OCI-M2 (cell line): ENCODE results near the gene MYO3B.
"Not testable (repeated sequence)": the region's sequence is repeated elsewhere in the genome, so short reads cannot be mapped to it uniquely, and the experiment has no call there.

Source experiments
- DNase-seq: peaks from one replicate; lab custom pipeline; 2025; ENCODE audit not compliant: unreplicated experiment; lab: John Stamatoyannopoulos, UW

Gene MYO3B

DNA sequence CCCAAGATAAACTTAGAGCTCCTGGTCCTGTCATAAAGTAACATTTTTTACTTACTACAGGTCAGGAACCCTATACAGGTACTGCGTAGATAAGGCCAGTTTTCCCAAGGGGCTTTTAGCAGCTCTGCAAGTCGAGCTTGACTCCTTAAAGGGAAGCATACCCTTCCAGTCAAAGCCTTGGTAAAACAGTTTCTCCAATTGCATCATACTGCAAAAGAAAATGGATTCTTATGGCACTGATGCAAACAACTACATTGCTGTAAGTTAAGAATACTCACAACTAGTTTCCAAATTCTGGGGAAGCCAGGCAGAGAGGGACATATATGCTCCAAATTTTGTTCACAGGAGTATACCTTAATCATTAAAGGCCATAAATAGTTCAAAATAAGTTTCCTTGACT, 31.0 kb downstream of the MYO3B start:
- no peak for DNase-seq

DNA sequence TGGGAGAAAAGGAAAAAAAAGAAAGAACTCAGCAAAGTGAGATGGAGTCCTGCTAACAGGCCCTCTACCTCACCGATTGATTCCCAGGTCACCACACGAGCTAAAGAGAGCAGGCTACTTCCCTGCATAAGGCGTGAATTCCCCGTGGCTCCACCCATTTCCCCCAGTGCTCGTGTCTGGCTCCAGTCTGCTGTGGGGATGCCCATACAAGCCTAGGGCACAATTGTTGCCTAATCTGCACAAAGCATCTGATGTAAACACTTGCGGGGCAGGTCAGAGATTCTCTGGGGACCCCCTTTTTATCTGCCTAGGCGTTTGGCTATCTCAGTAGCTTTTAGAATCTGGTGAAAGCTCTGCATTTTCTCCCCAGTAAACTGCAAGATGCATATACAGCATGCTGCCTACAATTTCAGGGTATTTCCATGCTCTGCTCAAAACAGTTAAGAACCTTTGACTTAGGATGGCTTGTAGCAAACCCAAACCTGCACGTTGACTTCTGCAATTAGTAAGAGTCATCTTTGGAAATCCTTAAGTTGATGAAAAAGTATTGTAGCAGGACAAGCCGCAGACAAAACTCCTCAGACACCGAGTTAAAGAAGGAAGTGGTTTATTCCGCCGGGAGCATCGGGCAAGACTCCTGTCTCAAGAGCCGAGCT, 34.8 kb downstream of the MYO3B start:
- DNase-seq, result no peak

- DNase-seq, result not testable (repeated sequence)
These were observed 35.3 kb downstream of the MYO3B start for GRCh38 chr2:170213281-170213625.

DNA sequence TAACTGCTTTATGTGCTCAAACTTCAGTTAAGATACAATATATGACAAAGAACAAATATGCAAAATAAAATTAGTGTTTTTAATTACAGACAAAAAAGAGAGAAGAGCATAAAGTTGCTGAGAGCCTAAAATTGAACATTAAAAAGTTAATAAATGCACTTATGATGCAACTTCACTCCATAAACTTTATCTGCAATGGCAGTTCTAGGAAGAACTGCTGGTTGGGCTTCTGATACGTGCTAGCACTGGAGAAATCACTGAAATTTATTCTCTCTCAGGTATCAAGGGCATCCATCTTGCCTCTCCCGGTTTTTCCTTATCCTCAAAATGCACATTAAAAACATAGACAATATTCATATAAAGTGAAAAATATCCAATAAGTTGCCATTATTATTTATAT, 35.7 kb downstream of the MYO3B start:
- no peak for DNase-seq

GRCh38 chr2:170214309-170214948, 36.5 kb downstream of the MYO3B start:
- no peak for DNase-seq

- no peak for DNase-seq
These were observed 37.1 kb downstream of the MYO3B start for GRCh38 chr2:170215021-170215420.

DNA sequence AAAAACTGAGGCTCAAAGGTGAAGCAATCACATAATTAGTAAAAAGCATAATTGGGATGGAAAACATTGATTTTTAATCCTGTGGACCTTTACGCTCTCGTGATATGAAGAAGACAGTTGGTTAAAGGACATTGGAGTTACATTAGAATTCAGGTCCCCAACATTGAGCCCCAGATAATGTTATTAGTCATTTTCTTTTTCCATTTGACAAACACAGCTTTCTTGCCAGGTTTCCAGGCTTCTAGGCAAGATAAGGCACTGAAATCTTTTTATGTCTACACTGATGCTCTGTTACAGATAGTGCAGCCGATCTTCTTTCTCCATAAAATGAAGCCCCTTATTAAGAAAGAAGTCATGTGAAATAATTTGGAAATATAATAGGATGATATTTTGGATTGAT, 38.5 kb downstream of the MYO3B start:
- no peak for DNase-seq

DNA sequence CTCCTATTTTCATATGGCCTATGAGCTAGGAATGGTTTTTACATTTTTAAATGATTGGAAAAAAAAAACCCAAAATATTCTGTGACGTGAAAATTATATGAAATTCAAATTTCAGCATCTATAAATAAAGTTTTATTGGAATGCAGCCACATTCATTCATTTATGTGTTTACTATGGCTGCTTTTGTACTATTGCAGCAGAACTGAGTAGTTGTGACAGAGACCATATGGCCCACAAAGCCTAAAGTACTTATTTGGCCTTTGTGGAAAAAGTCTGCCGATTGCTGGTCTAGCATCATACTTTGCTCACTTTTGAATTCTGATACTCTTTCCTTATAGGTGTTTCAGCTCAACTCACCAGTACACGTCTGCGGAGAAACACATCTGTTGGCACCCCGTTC, 39.0 kb downstream of the MYO3B start:
- DNase-seq, result no peak

DNA sequence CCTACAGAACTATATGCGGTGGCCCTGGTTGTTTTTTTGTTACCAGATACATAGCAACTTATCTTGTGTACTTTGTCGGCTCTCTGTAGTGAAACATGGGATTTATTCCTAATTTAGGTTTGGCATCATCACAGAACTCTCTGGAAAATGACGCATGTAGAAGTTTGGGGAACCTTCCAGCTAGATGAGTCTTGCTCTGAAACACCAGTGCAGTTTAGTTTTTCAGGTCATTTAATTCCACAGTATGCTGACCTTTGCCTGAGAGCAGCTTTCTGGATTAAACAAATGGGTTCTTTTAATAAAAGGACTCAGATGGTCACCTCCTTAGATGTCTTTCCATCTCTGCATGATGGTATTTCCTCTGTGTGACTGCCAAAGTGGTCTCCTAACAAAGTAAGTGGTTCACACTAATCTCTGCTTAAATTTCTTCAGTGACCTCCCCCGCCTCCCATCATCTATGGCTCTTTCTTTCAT, 39.9 kb downstream of the MYO3B start:
- no peak for DNase-seq

- DNase-seq, result no peak
These were observed 40.5 kb downstream of the MYO3B start for GRCh38 chr2:170218456-170218855.

- DNase-seq, result no peak
These were observed 41.0 kb downstream of the MYO3B start for GRCh38 chr2:170218931-170219330.

- no peak for DNase-seq
These were observed 43.7 kb downstream of the MYO3B start for GRCh38 chr2:170221317-170222288.

DNA sequence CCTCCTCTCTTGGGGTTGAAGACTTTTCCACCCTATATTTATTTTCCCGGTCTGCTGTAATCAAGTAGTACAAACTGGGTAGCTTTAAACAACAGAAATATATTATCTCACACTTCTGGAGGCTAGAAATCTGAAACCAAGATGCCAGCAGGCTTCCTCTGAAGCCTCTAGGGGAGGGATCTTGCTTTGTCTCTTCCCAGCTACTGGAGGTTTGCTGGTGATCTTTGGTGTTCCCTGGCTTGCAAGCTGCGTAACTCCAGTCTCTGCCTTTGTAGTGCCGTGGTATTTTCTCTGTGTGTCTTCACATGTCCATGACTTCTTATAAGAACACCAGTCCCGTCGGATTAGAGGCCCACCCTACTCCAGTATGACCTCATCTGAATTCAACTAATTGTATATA, 44.4 kb downstream of the MYO3B start:
- DNase-seq, result no peak

GRCh38 chr2:170222842-170223241, 44.9 kb downstream of the MYO3B start:
- DNase-seq, result no peak

DNA sequence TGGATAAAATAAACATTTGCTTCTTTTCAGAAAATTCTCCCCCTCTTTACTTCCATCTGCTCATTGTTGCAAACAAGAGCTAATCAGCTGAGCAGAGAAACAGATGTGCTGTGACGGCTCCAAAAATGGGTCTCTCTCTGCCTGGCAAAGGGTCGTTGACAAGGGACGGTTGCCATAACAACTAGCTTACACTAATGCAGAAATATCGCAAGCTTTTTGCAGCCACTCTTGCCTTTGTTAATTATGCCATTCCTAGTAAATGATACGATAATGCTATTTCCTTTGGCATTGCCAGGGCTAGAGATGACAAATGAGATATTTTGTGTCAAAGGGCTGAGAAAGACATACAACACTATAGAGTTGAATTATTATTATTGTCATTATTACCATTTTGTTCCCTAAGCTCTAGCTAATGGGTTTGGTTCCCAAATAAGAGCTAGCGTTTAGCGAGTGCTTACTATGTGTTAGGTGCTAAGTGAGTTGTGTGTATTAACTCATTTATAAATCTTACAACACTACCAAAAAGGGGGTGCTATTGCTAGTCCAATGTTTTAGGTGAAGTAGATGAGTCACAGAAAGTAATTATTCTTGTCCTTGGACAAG, 46.8 kb downstream of the MYO3B start:
- no peak for DNase-seq

GRCh38 chr2:170226216-170226615, 48.3 kb downstream of the MYO3B start:
- no peak for DNase-seq

DNA sequence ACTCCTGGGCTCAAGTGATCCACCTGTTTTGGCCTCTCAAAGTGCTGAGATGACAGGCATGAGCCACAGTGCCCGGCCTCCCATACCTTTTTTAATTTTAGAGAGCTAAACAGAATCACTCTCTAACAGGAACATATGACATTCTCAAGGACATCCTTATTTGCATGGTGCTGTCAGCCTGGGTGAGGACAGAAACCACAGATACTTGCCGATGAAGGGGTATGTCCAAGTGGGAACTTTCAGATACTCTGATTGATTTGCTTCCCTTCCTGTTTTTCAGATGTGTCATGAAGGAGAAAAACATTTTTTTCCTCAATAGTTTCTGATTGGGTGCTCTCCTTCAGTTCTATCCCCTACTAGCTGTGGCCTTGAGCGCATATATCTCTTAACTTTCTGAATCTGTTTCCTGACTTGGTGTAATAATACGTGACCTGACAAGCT, 49.6 kb downstream of the MYO3B start:
- no peak for DNase-seq

DNA sequence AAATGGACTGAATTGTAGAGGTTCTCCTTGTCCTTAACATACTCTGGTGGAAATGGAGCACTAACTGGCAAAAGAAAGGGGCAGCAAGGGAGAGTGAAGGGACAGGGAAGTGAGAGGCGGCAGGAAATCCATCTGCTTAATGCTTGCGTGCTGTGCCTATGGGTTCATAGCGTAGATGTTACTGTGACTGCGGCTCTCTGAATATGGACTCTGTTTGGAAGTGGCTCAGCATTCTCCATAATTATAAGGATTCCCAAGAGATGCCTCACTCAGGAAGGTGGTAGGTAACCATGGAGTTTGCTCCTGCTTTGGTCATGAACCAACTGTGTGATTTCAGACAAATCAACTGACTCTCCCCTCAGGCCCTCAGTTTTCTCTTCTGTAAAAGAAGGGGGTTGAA, 50.0 kb downstream of the MYO3B start:
- DNase-seq, result no peak

DNA sequence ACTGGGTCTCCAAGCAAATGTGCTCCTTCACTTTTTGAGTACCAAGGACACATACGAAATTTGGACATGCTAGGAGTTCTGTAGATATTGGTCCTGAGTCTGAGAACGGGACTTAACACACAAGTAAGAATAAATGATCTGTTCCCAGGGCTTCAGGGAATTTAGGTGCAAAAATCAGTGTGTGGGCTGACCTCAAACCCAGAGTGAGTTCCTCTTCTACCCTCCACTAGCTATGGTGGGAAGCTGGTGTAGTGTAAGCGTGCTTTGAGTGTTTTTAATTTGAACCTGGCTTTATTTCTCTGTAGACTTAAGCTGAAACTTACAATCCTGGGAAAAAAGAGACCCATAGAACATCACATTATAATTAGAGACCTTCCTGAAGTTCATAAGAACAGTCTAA, 50.5 kb downstream of the MYO3B start:
- no peak for DNase-seq

DNA sequence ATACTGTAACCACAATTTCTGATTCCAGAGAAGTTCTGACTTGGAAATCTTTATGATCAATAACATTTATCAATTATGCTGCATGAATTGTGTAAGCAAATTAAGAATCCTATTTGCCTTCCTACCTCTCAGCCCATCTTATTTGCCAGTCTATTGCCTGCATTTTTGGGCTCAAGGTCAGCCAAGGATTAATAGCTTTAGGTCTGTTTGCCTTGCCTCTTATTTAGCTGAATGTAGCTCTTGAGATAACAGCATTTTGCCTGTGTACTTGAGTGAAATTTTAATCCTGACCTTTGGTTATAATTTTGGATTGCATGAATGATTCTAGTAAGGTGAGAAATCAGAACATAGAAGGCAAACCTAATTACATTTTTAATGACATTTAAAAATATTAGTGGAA, 51.2 kb downstream of the MYO3B start:
- no peak for DNase-seq

GRCh38 chr2:170229744-170230143, 51.8 kb downstream of the MYO3B start:
- no peak for DNase-seq
